ENCODE measurements around the gene IFRD2. TPM values are rescaled to one million over a fixed set of nuclear protein-coding genes. Genes with fewer than 3 reads are reported as not detected.

The IFRD2 gene
- total RNA-seq, 5 donors from 2014 or later (not counting 1 experiment from before 2014, with no cell fraction given): 50.0 to 91.2 (median 75.9) TPM

GRCh38 chr3:50338965-50339364 lies 46.7 kb upstream of the IFRD2 start:
- H3K4me1 ChIP-seq (ENCODE audit: control insufficient read depth in 1 of 2, extremely low read depth in 1 of 2, insufficient read depth in 2 of 2, low read length in 2 of 2): peaks cover 29 to 85% of the 10 kb centered on the region in 2 experiments

GRCh38 chr3:50337175-50337861 lies 45.1 kb upstream of the IFRD2 start:
- no peaks in the 10 kb centered on the region for H3K9me3 Mint-ChIP-seq
- H3K4me3 Mint-ChIP-seq: peak overlapping the region; percentile 86 to 90 (median 88)
- Histone ChIP-seq H3K9me3 (no peaks in the 10 kb centered on the region), H3K4me3 (ENCODE audit: control insufficient read depth in 1 of 2, extremely low read depth in 1 of 2, low read length in 1 of 2) (peak overlapping the region; percentile 68 to 84), H3K4me1 (ENCODE audit: control insufficient read depth in 1 of 2, extremely low read depth in 1 of 2, insufficient read depth in 2 of 2, low read length in 2 of 2) (peaks cover 32 to 95% of the 10 kb centered on the region in 2 experiments), H3K27me3 (replicated peaks in 1 of 2; ENCODE audit: control insufficient read depth in 2 of 2, extremely low read depth in 1 of 2, insufficient read depth in 2 of 2, low read length in 1 of 2) (no peaks in the 10 kb centered on the region), H3K27ac (ENCODE audit: low read length) (peak overlapping the region; percentile 97), H3K36me3 (ENCODE audit: control insufficient read depth in 2 of 2, extremely low read depth in 1 of 2, insufficient read depth in 1 of 2, low read length in 1 of 2) (peaks cover 0 to 16% of the 10 kb centered on the region in 2 donors)
- no peaks in the 10 kb centered on the region for H3K27me3 Mint-ChIP-seq
- ChIA-PET POLR2A (interaction anchor here (0.6 to 2.9 kb wide), 7 partner anchors 10 to 1421 kb away, joined by 3 to 11 read pairs (median 4); partner anchors contain the start of genes GNAI2 (in 1 of the 2), HYAL3 (in 1 of the 2), MANF (in 1 of the 2) and NAA80 (in 1 of the 2)), CTCF (interaction anchor here (0.5 to 2.1 kb wide), 17 partner anchors 9 to 397 kb away, joined by 3 to 16 read pairs (median 4); partner anchors contain the start of genes CISH (in 1 of the 2), CYB561D2 (in 1 of the 2), GNAI2 (in 1 of the 2) and HYAL3 (in 1 of the 2))
- under 1% methylated on average over 77 of the region's 79 CpGs for WGBS (ENCODE audit: insufficient coverage)
- H3K27ac Mint-ChIP-seq: peak overlapping the region; percentile 93 to 95
- peaks cover under 1% of the 10 kb centered on the region for H3K36me3 Mint-ChIP-seq
- DNase-seq (peak; percentile 80 to 97 (median 90)), ATAC-seq (replicated peaks in 1 of 4) (peak; percentile 77 to 84 (median 80))
- peaks cover 63 to 71% (median 71%) of the 10 kb centered on the region in 3 donors for H3K4me1 Mint-ChIP-seq

More at GRCh38 chr3:50338965-50339364, 46.7 kb upstream of the IFRD2 start:
- Histone ChIP-seq H3K27me3 (replicated peaks in 1 of 2; ENCODE audit: control insufficient read depth in 2 of 2, extremely low read depth in 1 of 2, insufficient read depth in 2 of 2, low read length in 1 of 2) (no peaks in the 10 kb centered on the region), H3K4me3 (ENCODE audit: control insufficient read depth in 1 of 2, extremely low read depth in 1 of 2, low read length in 1 of 2) (peak overlapping the region; percentile 35 to 84), H3K27ac (ENCODE audit: low read length) (peak overlapping the region; percentile 97), H3K9me3 (no peaks in the 10 kb centered on the region), H3K36me3 (ENCODE audit: control insufficient read depth in 2 of 2, extremely low read depth in 1 of 2, insufficient read depth in 1 of 2, low read length in 1 of 2) (peaks cover 0 to 10% of the 10 kb centered on the region in 2 donors)
- Mint-ChIP-seq H3K9me3 (no peaks in the 10 kb centered on the region), H3K27ac (peak overlapping the region; percentile 93 to 95), H3K36me3 (no peaks in the 10 kb centered on the region), H3K27me3 (no peaks in the 10 kb centered on the region), H3K4me1 (peaks cover 57 to 66% (median 60%) of the 10 kb centered on the region in 3 donors), H3K4me3 (peak overlapping the region; percentile 86 to 90 (median 88))
- ATAC-seq (replicated peaks in 1 of 4) (no peak), DNase-seq (no peak)
- WGBS (ENCODE audit: insufficient coverage): 31% methylated on average over 4 of the region's 5 CpGs
- CTCF ChIA-PET: interaction anchor here in 1 of 2 donors (0.7 to 1.4 kb wide), 2 partner anchors 40 to 173 kb away, joined by 4 to 7 read pairs; partner anchors contain the start of genes HYAL3 and NAA80
- POLR2A ChIA-PET: no interaction called here

- peak overlapping the region; percentile 97 for H3K27ac ChIP-seq (ENCODE audit: low read length)
- peak; percentile 41 to 44 (median 44) for ATAC-seq (replicated peaks in 1 of 4)
- H3K36me3 Mint-ChIP-seq: peaks cover 5% of the 10 kb centered on the region
- peaks cover 4 to 23% of the 10 kb centered on the region in 2 donors for H3K36me3 ChIP-seq (ENCODE audit: control insufficient read depth in 2 of 2, extremely low read depth in 1 of 2, insufficient read depth in 1 of 2, low read length in 1 of 2)
- POLR2A ChIA-PET: interaction anchor here (0.6 to 2.9 kb wide), 8 partner anchors 9 to 1420 kb away, joined by 3 to 11 read pairs (median 4); partner anchors contain the start of genes GNAI2 (in 1 of the 2), HYAL3 (in 1 of the 2), MANF (in 1 of the 2) and NAA80 (in 1 of the 2)
- peak in 1 of 35 experiments; percentile 11 for DNase-seq
- no peaks in the 10 kb centered on the region for H3K9me3 ChIP-seq
- peak overlapping the region; percentile 68 to 84 for H3K4me3 ChIP-seq (ENCODE audit: control insufficient read depth in 1 of 2, extremely low read depth in 1 of 2, low read length in 1 of 2)
- WGBS (ENCODE audit: insufficient coverage): 1% methylated on average over 31 of the region's 31 CpGs
- peaks cover 32 to 95% of the 10 kb centered on the region in 2 experiments for H3K4me1 ChIP-seq (ENCODE audit: control insufficient read depth in 1 of 2, extremely low read depth in 1 of 2, insufficient read depth in 2 of 2, low read length in 2 of 2)
- H3K27me3 Mint-ChIP-seq: no peaks in the 10 kb centered on the region
- CTCF ChIA-PET: interaction anchor here in 1 of 2 donors (0.6 to 2.1 kb wide), 14 partner anchors 8 to 278 kb away, joined by 3 to 16 read pairs (median 4); partner anchors contain the start of genes CYB561D2, GNAI2, HYAL3 and NAA80
- H3K4me3 Mint-ChIP-seq: peak overlapping the region; percentile 86 to 90 (median 88)
- H3K9me3 Mint-ChIP-seq: no peaks in the 10 kb centered on the region
- peaks cover 63 to 72% (median 69%) of the 10 kb centered on the region in 3 donors for H3K4me1 Mint-ChIP-seq
- H3K27ac Mint-ChIP-seq: peak overlapping the region; percentile 93 to 96
- H3K27me3 ChIP-seq (replicated peaks in 1 of 2; ENCODE audit: control insufficient read depth in 2 of 2, extremely low read depth in 1 of 2, insufficient read depth in 2 of 2, low read length in 1 of 2): no peaks in the 10 kb centered on the region
Observed at GRCh38 chr3:50336452-50337174, 44.4 kb upstream of the IFRD2 start.

- CTCF ChIA-PET: interaction anchor here in 1 of 2 donors (0.6 kb wide), 1 partner anchor 10 kb away, joined by 3 read pairs; no protein-coding TSS in a partner anchor
- Histone ChIP-seq H3K27ac (ENCODE audit: low read length) (peak overlapping the region; percentile 54), H3K9me3 (no peaks in the 10 kb centered on the region), H3K36me3 (ENCODE audit: control insufficient read depth in 2 of 2, extremely low read depth in 1 of 2, insufficient read depth in 1 of 2, low read length in 1 of 2) (peaks cover 12 to 44% of the 10 kb centered on the region in 2 donors), H3K27me3 (replicated peaks in 1 of 2; ENCODE audit: control insufficient read depth in 2 of 2, extremely low read depth in 1 of 2, insufficient read depth in 2 of 2, low read length in 1 of 2) (no peaks in the 10 kb centered on the region), H3K4me1 (ENCODE audit: control insufficient read depth in 1 of 2, extremely low read depth in 1 of 2, insufficient read depth in 2 of 2, low read length in 2 of 2) (peaks cover 20 to 75% of the 10 kb centered on the region in 2 experiments), H3K4me3 (ENCODE audit: control insufficient read depth in 1 of 2, extremely low read depth in 1 of 2, low read length in 1 of 2) (no peak overlapping the region)
- 80% methylated on average over 3 of the region's 5 CpGs for WGBS (ENCODE audit: insufficient coverage)
- Mint-ChIP-seq H3K27ac (peak overlapping the region; percentile 83 to 91), H3K27me3 (no peaks in the 10 kb centered on the region), H3K4me3 (peak overlapping the region in 2 of 3 donors; percentile 21 to 86), H3K4me1 (peaks cover 52 to 58% (median 56%) of the 10 kb centered on the region in 3 donors), H3K9me3 (no peaks in the 10 kb centered on the region), H3K36me3 (peaks cover 19% of the 10 kb centered on the region)
- POLR2A ChIA-PET: interaction anchor here in 1 of 2 donors (0.7 kb wide), 1 partner anchor 19 kb away, joined by 3 read pairs; no protein-coding TSS in a partner anchor
- no peak for ATAC-seq (replicated peaks in 1 of 4)
- no peak for DNase-seq
Observed at GRCh38 chr3:50334339-50335075, 42.3 kb upstream of the IFRD2 start.

- Histone ChIP-seq H3K4me1 (ENCODE audit: control insufficient read depth in 1 of 2, extremely low read depth in 1 of 2, insufficient read depth in 2 of 2, low read length in 2 of 2) (peaks cover 17 to 68% of the 10 kb centered on the region in 2 experiments), H3K36me3 (ENCODE audit: control insufficient read depth in 2 of 2, extremely low read depth in 1 of 2, insufficient read depth in 1 of 2, low read length in 1 of 2) (peaks cover 14 to 47% of the 10 kb centered on the region in 2 donors), H3K4me3 (ENCODE audit: control insufficient read depth in 1 of 2, extremely low read depth in 1 of 2, low read length in 1 of 2) (no peak overlapping the region)
Observed at GRCh38 chr3:50333744-50334328, 41.6 kb upstream of the IFRD2 start.

More at GRCh38 chr3:50333744-50334328, 41.6 kb upstream of the IFRD2 start:
- Mint-ChIP-seq H3K9me3 (no peaks in the 10 kb centered on the region), H3K27me3 (no peaks in the 10 kb centered on the region), H3K4me1 (peaks cover 45 to 51% (median 49%) of the 10 kb centered on the region in 3 donors), H3K36me3 (peaks cover 19% of the 10 kb centered on the region), H3K27ac (peak overlapping the region; percentile 83 to 91), H3K4me3 (peak overlapping the region; percentile 25 to 86 (median 37))
- ChIA-PET POLR2A (no interaction called here), CTCF (interaction anchor here in 1 of 2 donors (0.6 kb wide), 1 partner anchor 11 kb away, joined by 3 read pairs; no protein-coding TSS in a partner anchor)
- ATAC-seq (replicated peaks in 1 of 4) (no peak), DNase-seq (peak in 1 of 35 experiments; percentile 70)
- peak overlapping the region; percentile 54 for H3K27ac ChIP-seq (ENCODE audit: low read length)
- H3K9me3 ChIP-seq: no peaks in the 10 kb centered on the region
- WGBS (ENCODE audit: insufficient coverage): 52% methylated on average over 7 of the region's 12 CpGs
- no peaks in the 10 kb centered on the region for H3K27me3 ChIP-seq (replicated peaks in 1 of 2; ENCODE audit: control insufficient read depth in 2 of 2, extremely low read depth in 1 of 2, insufficient read depth in 2 of 2, low read length in 1 of 2)

All from T-cell (primary cell).